HG02981 (cell line): ENCODE data around the gene DIS3L2.
"Not testable (repeated sequence)": the region's sequence is repeated elsewhere in the genome, so short reads cannot be mapped to it uniquely, and the experiment has no call there.

Experiments
- ATAC-seq: cut with Tn5 transposase; IDR thresholded peaks from one replicate; pipeline ENCODE4 v1.9.1; 2021; ENCODE audit warnings: mild to moderate bottlenecking, moderate library complexity; ENCODE audit not compliant: unreplicated experiment

DIS3L2 gene

GRCh38 chr2:232378735-232379151 lies 417.2 kb downstream of the DIS3L2 start, which contains the start of gene ALPP:
TSS of gene ALPP (plus strand) at chr2:232378751. CDS start at chr2:232378803, 52 bp downstream.
- ATAC-seq, result not testable (repeated sequence)

- not testable (repeated sequence) for ATAC-seq
Measured at GRCh38 chr2:232379610-232380590, 418.4 kb downstream of the DIS3L2 start.

- ATAC-seq, result not testable (repeated sequence)
Measured at GRCh38 chr2:232381204-232382031, 419.9 kb downstream of the DIS3L2 start.

GRCh38 chr2:232382331-232383225 lies 421.1 kb downstream of the DIS3L2 start:
- ATAC-seq, result no peak

GRCh38 chr2:232384466-232384865 lies 423.0 kb downstream of the DIS3L2 start:
- ATAC-seq, result no peak

- not testable (repeated sequence) for ATAC-seq
Measured at GRCh38 chr2:232385058-232385457, 423.5 kb downstream of the DIS3L2 start.

- ATAC-seq, result no peak
Measured at GRCh38 chr2:232385660-232386489, 424.4 kb downstream of the DIS3L2 start.

GRCh38 chr2:232386490-232386739 lies 424.9 kb downstream of the DIS3L2 start:
- no peak for ATAC-seq
